Nephron (organoid): ENCODE data around the gene CHMP6.

Source experiments
- H3K27ac Mint-ChIP-seq, 3 experiments: 2 replicates each; pipeline ENCODE4 v1.8.0; 2020; ENCODE audit warnings: mixed read lengths in 3 of 3, mild to moderate bottlenecking in 2 of 3, moderate library complexity in 1 of 3
- H3K27me3 Mint-ChIP-seq: 2 replicates; pipeline ENCODE4 v1.8.0; 2021; ENCODE audit warnings: low read depth, mild to moderate bottlenecking, moderate library complexity, mixed read lengths
- H3K36me3 Mint-ChIP-seq: 2 replicates; pipeline ENCODE4 v1.8.0; 2020; ENCODE audit warnings: low read depth, mixed read lengths
- H3K4me1 Mint-ChIP-seq: 2 replicates; pipeline ENCODE4 v1.8.0; 2020; ENCODE audit warnings: mixed read lengths
- H3K4me3 Mint-ChIP-seq, 3 experiments: 2 replicates each; pipeline ENCODE4 v1.8.0; 2020; ENCODE audit warnings: mild to moderate bottlenecking in 3 of 3, mixed read lengths in 3 of 3, moderate library complexity in 2 of 3
- H3K9me3 Mint-ChIP-seq: 2 replicates; pipeline ENCODE4 v1.8.0; 2020; ENCODE audit warnings: mixed read lengths
- TF ChIP-seq, protein P1 (sequence below), 3 experiments: fragments of 200-600 bp; sonication (generic); IDR thresholded peaks; one replicate each; pipeline ENCODE4 v1.5.0; 2021; ENCODE audit warnings: antibody characterized with exemption in 3 of 3; ENCODE audit not compliant: unreplicated experiment in 3 of 3

The CHMP6 gene

DNA sequence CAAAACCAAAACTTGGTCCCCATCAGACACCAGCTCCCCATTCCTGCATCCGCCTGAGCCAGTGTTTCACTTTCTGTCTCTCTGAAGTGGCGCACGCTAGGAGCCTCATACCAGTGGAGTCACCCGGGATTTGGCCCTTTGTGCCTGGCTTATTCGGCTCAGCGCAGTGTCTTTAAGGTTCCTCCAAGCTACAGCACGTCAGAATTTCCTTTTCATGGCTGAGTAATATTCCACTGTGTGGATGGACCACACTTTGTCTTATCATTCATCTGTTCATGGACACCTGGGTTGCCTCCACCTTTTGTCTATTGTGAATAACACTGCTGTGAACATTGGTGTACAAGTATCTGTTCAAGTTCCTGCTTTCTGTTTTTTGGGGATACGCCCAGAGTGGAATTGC is 45.2 kb upstream of the CHMP6 start:
- Mint-ChIP-seq H3K9me3 (no peaks in the 10 kb centered on the region), H3K36me3 (peaks cover 41% of the 10 kb centered on the region), H3K4me3 (no peak overlapping the region), H3K27ac (no peak overlapping the region), H3K27me3 (no peaks in the 10 kb centered on the region), H3K4me1 (peaks cover 23% of the 10 kb centered on the region)
- TF ChIP-seq, protein P1, sequence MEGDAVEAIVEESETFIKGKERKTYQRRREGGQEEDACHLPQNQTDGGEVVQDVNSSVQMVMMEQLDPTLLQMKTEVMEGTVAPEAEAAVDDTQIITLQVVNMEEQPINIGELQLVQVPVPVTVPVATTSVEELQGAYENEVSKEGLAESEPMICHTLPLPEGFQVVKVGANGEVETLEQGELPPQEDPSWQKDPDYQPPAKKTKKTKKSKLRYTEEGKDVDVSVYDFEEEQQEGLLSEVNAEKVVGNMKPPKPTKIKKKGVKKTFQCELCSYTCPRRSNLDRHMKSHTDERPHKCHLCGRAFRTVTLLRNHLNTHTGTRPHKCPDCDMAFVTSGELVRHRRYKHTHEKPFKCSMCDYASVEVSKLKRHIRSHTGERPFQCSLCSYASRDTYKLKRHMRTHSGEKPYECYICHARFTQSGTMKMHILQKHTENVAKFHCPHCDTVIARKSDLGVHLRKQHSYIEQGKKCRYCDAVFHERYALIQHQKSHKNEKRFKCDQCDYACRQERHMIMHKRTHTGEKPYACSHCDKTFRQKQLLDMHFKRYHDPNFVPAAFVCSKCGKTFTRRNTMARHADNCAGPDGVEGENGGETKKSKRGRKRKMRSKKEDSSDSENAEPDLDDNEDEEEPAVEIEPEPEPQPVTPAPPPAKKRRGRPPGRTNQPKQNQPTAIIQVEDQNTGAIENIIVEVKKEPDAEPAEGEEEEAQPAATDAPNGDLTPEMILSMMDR (IDR thresholded peaks at IDR 0.05; ENCODE audit: unreplicated experiment in 3 of 3) = no peak

DNA sequence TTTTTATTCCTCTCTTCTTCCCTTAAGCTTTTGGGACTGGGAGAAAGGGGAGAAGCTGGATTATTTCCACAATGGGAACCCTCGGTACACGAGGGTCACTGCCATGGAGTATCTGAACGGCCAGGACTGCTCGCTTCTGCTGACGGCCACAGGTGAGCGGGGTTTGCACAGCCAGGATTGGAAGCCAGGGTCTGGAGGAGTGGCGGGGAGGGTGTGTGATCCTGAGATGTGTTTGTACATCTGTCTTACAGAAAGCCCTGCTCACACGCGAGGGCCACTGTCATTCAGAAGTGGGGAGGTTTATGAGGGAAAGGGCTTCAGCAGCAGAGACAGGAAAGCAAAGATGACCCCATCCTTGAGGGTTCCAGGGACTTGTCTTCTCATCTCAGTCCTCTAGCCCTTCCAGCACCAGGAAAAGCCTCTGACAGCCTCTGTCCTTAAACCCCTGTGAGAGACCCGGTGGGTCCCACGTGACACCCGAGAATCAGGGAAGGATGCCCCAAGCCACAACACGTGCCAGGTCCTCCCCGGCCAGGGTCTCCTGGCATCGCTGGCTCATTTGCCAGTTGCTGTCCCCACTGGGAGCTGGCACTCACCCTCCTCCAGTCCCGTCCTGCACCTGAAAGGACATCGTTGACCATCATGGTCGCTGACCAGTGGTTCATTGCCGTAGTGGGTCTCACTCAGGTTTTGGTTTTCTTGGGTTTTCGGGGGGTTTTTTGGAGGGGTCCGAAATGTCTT is 44.3 kb upstream of the CHMP6 start:
- no peaks in the 10 kb centered on the region for H3K9me3 Mint-ChIP-seq
- TF ChIP-seq, protein P1 (IDR thresholded peaks at IDR 0.05; ENCODE audit: unreplicated experiment in 3 of 3) = no peak
- H3K27me3 Mint-ChIP-seq = no peaks in the 10 kb centered on the region
- peak overlapping the region in 2 of 3 experiments; percentile 19 to 44 for H3K27ac Mint-ChIP-seq
- peaks cover 14% of the 10 kb centered on the region for H3K4me1 Mint-ChIP-seq
- H3K36me3 Mint-ChIP-seq = peaks cover 39% of the 10 kb centered on the region
- H3K4me3 Mint-ChIP-seq = no peak overlapping the region

DNA sequence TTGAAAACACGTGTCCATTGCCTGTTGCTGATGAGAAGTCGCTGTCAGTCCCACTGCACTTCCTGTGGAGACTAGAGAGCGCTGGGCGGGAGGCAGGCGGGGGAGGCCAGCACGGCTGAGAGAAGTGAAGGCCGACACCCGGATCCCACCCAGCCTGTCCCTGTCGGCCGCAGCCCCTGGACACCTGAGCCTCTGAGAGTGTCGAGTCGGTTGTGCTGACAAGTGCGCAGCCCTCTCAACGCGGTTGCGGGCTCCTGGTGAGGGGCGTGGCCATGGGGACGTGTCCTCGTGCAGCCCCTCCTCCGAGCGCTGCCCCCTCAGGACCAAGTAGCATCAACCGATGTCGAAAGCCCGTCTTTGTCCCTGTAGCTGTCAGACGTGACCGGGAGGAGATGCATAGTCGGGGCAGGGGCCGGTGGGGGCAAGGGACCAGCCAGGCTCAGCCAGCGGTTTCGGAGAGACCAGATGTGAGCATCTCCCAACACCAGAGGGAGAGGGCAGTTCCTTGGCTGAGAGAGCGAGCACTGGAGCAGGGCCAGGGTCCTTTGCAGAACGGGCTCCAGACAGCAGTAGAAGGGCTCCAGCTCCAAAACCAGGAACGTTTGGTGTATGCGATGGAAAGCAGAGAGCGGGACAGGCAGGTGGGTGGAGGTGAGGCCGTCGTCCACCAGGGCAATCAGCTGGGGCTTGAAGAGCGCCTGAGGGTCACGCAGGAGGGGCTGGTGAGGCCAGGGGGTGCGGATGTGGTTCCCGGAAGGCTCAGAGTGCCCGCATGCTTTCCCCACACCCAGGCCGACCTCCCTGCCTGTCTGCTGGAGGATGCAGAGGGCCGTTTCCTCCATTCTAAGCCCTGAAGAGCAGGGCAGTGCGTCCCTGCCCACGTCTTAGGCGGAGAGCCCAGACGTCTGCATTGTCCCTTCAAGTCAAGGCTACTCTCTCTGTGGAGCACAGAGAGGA is 43.3 kb upstream of the CHMP6 start:
- Mint-ChIP-seq H3K27me3 (no peaks in the 10 kb centered on the region), H3K9me3 (no peaks in the 10 kb centered on the region), H3K4me3 (no peak overlapping the region), H3K4me1 (peaks cover 7% of the 10 kb centered on the region), H3K36me3 (peaks cover 32% of the 10 kb centered on the region), H3K27ac (no peak overlapping the region)
- TF ChIP-seq, protein P1 (IDR thresholded peaks at IDR 0.05; ENCODE audit: unreplicated experiment in 3 of 3) = no peak

DNA sequence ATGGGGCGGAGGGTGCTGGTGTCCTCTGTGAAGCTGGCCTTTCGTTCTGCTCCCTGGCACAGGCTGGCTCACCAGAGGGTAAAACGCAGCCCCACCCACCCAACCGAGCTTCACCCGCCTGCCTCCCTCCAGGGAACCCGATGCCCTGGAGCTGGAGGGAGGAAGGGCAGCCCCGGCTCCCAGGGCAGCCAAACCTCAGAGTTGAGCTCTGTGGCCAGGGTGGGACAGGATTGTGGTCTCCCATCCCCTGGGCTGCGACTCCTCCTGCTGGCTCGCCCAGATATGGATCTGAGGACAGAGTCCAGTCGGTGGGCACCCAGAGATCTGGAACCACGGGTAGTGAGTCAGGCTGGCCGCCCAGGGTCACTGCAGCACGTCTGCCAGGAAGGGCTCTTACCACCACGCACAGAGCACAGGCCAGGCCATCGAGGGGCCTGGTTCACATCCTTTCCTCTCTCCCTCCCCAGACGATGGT is 42.6 kb upstream of the CHMP6 start:
- H3K4me1 Mint-ChIP-seq = peaks cover 5% of the 10 kb centered on the region
- H3K27ac Mint-ChIP-seq = no peak overlapping the region
- H3K36me3 Mint-ChIP-seq = peaks cover 31% of the 10 kb centered on the region
- no peak overlapping the region for H3K4me3 Mint-ChIP-seq
- no peaks in the 10 kb centered on the region for H3K27me3 Mint-ChIP-seq
- H3K9me3 Mint-ChIP-seq = no peaks in the 10 kb centered on the region
- TF ChIP-seq, protein P1 (IDR thresholded peaks at IDR 0.05; ENCODE audit: unreplicated experiment in 3 of 3) = no peak

DNA sequence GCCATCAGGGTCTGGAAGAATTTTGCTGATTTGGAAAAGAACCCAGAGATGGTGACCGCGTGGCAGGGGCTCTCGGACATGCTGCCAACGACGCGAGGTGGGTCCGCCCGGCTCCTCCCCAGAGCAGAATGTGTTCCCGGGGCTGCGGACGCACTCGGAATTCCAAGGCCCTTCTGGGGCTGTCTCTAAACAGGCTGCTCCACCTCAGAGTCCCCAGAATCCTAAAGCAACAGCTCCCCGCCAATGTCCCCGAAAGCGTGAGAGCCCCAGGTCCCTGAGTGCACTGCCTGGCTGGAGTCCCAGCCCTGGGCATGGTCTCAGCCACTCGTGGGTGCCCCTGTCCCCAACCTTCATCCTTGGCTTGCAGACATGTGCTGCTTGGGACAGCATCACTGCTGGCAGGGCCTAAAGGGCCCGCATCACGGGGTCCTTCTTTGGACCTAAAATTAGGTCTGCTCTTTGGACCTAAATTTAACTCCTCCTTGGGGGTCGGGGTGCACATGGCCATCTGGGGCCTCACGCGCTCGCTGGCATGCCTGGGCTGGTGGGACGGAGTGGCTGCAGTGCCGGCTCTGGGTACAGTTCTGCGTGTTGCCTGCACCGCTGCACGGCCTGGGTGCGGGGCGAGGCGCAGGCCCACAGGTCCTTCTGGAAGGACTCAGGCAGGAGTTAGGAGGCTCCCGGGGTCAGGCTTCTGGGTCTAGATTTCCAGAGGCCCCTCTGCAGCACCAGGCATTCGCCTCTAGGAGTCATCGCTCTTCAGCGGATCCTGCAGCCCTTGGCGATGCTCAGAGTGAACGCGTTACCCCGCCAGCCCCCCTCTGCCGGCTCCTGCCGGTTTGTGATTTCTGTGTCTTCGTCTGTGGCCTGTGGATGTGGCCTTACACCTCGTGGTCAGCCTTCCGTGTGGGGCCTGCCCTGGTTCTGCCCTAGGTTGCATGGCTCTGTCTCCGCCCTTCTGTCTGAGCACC is 41.9 kb upstream of the CHMP6 start:
- TF ChIP-seq, protein P1 (IDR thresholded peaks at IDR 0.05; ENCODE audit: unreplicated experiment in 3 of 3) = peak in 2 of 3 experiments; percentile 7 to 13
- Mint-ChIP-seq H3K4me3 (no peak overlapping the region), H3K4me1 (no peaks in the 10 kb centered on the region), H3K27me3 (no peaks in the 10 kb centered on the region), H3K36me3 (peaks cover 29% of the 10 kb centered on the region), H3K27ac (no peak overlapping the region), H3K9me3 (no peaks in the 10 kb centered on the region)
